PC-9 (cell line): ENCODE measurements around the gene PEX5.

Experiments used
- CTCF ChIP-seq: fragments of 200-600 bp; sonication (generic); conservative IDR thresholded peaks from 2 replicates; pipeline ENCODE4 v1.6.1; 2017; ENCODE audit warnings: mixed run types, antibody characterized with exemption, mild to moderate bottlenecking, moderate library complexity
- EZH2 ChIP-seq: fragments of 200-600 bp; sonication (generic); IDR thresholded peaks from 2 replicates; pipeline ENCODE4 v1.8.0; 2017; ENCODE audit warnings: antibody characterized with exemption, low read depth

- TF ChIP-seq CTCF (no peak), EZH2 (no peak)
Observed at GRCh38 chr12:7207866-7208625, 18.6 kb downstream of the PEX5 start.
